Activated CD4-positive, alpha-beta T cell treated with anti-CD3 and anti-CD28 coated beads for 24 hours (primary cell): ENCODE results near the gene IDH3G.
"Not testable (repeated sequence)": the region's sequence is repeated elsewhere in the genome, so short reads cannot be mapped to it uniquely, and the experiment has no call there.

ENCODE experiments used
- DNase-seq, 2 donors: peaks; one replicate each; pipeline ENCODE4 v3.0.0-alpha.2; 2020; ENCODE audit warnings: low read depth in 2 of 2

Gene IDH3G

GRCh38 chrX:153762626-153763173 lies 31.5 kb downstream of the IDH3G start:
- no peak for DNase-seq

GRCh38 chrX:153761863-153762262 lies 32.3 kb downstream of the IDH3G start:
- no peak for DNase-seq

- no peak for DNase-seq
Observed at GRCh38 chrX:153755136-153755535, 39.0 kb downstream of the IDH3G start.

GRCh38 chrX:153750127-153750774 lies 43.9 kb downstream of the IDH3G start:
- DNase-seq: no peak

- DNase-seq: not testable (repeated sequence)
Observed at GRCh38 chrX:153749017-153749416, 45.2 kb downstream of the IDH3G start.

- DNase-seq: not testable (repeated sequence)
Observed at GRCh38 chrX:153746991-153747390, 47.2 kb downstream of the IDH3G start.

GRCh38 chrX:153746359-153746758 lies 47.8 kb downstream of the IDH3G start:
- no peak for DNase-seq

- DNase-seq: not testable (repeated sequence)
Observed at GRCh38 chrX:153745067-153745433, 49.1 kb downstream of the IDH3G start.

GRCh38 chrX:153744210-153745066 lies 49.7 kb downstream of the IDH3G start:
- DNase-seq: no peak

- not testable (repeated sequence) for DNase-seq
Observed at GRCh38 chrX:153743468-153744209, 50.5 kb downstream of the IDH3G start.

- not testable (repeated sequence) for DNase-seq
Observed at GRCh38 chrX:153742796-153743467, 51.2 kb downstream of the IDH3G start.

- not testable (repeated sequence) for DNase-seq
Observed at GRCh38 chrX:153742111-153742510, 52.1 kb downstream of the IDH3G start.

- no peak for DNase-seq
Observed at GRCh38 chrX:153741446-153741845, 52.7 kb downstream of the IDH3G start.

GRCh38 chrX:153740631-153741222 lies 53.4 kb downstream of the IDH3G start:
- no peak for DNase-seq

- DNase-seq: no peak
Observed at GRCh38 chrX:153739754-153740486, 54.3 kb downstream of the IDH3G start.

- no peak for DNase-seq
Observed at GRCh38 chrX:153738056-153738605, 56.0 kb downstream of the IDH3G start.

GRCh38 chrX:153736871-153737441 lies 57.2 kb downstream of the IDH3G start:
- DNase-seq: no peak

- DNase-seq: no peak
Observed at GRCh38 chrX:153736071-153736820, 57.9 kb downstream of the IDH3G start.
